Subcutaneous adipose tissue (tissue), 4 donors: ENCODE data around the gene PHF21B. TPM values are rescaled to one million over a fixed set of nuclear protein-coding genes. Genes with fewer than 3 reads are reported as not detected.

Source experiments
- total RNA-seq, 4 donors: library from RNA; depleted of rRNA; stranded (reverse); fragments of >200 nt; gene quantifications; one replicate each; pipeline ENCODE4 v1.1.0, GENCODE V29; 2016
- TF ChIP-seq, protein P1 (sequence below): fragments of 450-650 bp; IDR thresholded peaks from one replicate; pipeline ENCODE4 v1.5.1; 2016; ENCODE audit warnings: low read depth, mild to moderate bottlenecking, control low read depth, antibody characterized with exemption, moderate library complexity

The PHF21B gene
- total RNA-seq, 4 donors from 2014 or later = 0.16 TPM; not detected in 3

DNA sequence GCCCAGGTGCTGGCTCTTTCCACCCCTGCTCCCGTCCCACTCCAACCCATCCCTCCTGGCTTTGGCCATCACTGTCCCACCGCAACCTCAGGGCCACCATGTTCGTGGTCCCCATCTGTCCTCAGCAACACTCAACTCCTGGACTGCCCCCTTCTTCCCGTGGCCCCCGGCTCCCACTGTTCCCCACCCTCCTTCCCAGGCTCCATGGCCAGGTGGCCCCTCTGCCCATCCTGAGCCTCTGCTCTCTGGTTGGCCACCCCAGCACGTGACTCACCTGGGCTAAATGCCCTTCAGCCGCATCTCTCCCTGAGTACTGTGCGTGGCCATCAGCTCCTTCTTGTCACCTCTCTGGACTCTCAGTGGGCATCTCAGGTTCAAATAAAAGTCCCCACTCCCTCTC, 41.6 kb upstream of the PHF21B start:
- TF ChIP-seq, protein P1, sequence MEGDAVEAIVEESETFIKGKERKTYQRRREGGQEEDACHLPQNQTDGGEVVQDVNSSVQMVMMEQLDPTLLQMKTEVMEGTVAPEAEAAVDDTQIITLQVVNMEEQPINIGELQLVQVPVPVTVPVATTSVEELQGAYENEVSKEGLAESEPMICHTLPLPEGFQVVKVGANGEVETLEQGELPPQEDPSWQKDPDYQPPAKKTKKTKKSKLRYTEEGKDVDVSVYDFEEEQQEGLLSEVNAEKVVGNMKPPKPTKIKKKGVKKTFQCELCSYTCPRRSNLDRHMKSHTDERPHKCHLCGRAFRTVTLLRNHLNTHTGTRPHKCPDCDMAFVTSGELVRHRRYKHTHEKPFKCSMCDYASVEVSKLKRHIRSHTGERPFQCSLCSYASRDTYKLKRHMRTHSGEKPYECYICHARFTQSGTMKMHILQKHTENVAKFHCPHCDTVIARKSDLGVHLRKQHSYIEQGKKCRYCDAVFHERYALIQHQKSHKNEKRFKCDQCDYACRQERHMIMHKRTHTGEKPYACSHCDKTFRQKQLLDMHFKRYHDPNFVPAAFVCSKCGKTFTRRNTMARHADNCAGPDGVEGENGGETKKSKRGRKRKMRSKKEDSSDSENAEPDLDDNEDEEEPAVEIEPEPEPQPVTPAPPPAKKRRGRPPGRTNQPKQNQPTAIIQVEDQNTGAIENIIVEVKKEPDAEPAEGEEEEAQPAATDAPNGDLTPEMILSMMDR = no peak

GRCh38 chr22:45047260-45047659, 37.5 kb upstream of the PHF21B start:
- TF ChIP-seq, protein P1 = no peak

GRCh38 chr22:45045208-45045607, 35.4 kb upstream of the PHF21B start:
- TF ChIP-seq, protein P1 = no peak

DNA sequence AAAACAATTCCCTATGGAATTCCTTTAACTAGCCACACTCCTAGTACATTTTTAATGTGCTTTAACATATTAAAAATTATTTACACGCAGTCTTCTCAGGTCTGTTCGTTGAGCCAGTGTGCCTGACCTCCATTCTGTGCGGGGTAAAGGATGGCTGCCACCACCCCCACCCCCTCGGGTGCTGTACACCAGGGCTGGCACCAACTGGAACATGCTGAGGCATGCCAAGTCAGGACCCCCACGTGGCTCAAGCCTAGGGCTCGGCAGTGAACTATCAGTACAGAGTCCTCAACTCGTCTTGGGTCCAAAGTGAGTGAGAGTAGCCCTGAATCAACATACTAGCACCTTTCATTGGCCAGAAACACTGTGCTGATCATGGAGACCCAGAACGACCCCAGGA, 32.5 kb upstream of the PHF21B start:
- TF ChIP-seq, protein P1 = no peak

GRCh38 chr22:45039133-45039532, 29.3 kb upstream of the PHF21B start:
- TF ChIP-seq, protein P1 = no peak

DNA sequence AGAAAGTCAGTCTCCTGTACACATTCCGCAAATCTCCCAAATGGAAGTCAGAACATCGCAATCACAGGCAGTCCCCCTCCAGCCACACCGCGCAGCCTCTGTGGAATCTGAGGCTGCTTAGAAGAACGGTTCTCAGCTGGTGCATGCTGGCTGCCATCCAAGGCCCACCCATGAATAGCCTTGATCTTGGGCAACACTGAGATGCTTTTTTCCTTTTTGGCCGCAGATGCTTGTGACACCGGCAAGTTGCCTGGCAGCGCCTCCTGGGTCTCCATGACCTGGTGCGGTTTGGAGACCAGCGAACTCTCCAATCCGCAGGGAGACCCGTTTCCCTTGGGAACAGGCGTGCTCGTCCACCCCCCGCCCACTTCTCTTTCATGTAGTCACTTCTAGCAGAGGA, 26.3 kb upstream of the PHF21B start:
- TF ChIP-seq, protein P1 = no peak

DNA sequence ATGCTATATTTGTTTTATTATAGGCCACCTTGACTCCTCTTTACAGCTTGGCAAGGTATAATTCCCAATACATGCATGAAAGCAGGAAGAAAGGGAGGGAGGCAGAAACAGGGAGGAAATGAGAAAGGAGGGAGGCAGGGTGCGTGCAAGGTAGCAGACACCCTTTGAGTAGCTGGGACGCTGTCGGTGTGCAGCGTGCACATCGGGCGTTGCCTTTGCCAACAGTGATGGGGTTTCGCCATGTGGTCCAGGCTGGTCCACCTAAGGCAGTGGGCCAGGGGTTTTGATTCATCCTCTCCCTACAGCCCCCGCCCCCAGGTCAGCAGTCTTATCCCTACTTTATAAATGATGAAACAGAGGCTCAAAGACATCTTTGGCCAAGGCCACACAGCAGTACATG, 25.0 kb upstream of the PHF21B start:
- TF ChIP-seq, protein P1 = no peak
